ENCODE data around the gene SH3PXD2B.

DNA sequence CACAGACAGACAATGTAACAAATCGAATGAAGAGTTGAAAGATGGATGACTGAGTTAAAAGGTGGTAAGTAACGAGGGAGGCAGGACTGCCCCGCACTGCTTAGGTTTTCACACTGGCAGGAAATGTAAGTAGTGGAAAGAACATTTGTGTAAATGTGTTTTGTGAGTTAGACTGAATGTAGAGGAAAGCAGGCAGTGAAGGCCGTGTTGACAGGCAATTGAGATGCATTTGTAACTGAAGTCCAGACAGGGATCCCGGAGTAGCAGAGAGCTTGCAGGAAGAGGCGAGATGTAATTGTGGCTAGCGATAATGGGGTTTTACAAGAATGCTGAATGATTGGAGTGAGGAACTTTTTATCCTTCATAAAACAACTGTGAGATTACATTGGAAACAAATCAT, 20.0 kb upstream of the SH3PXD2B start:
- TF ChIP-seq, protein P1, sequence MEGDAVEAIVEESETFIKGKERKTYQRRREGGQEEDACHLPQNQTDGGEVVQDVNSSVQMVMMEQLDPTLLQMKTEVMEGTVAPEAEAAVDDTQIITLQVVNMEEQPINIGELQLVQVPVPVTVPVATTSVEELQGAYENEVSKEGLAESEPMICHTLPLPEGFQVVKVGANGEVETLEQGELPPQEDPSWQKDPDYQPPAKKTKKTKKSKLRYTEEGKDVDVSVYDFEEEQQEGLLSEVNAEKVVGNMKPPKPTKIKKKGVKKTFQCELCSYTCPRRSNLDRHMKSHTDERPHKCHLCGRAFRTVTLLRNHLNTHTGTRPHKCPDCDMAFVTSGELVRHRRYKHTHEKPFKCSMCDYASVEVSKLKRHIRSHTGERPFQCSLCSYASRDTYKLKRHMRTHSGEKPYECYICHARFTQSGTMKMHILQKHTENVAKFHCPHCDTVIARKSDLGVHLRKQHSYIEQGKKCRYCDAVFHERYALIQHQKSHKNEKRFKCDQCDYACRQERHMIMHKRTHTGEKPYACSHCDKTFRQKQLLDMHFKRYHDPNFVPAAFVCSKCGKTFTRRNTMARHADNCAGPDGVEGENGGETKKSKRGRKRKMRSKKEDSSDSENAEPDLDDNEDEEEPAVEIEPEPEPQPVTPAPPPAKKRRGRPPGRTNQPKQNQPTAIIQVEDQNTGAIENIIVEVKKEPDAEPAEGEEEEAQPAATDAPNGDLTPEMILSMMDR (IDR thresholded peaks at IDR 0.05) = no peak
- TF ChIP-seq EZH2 (IDR thresholded peaks at IDR 0.05; ENCODE audit: borderline replicate concordance, insufficient read depth, low read depth, low read length, poor library complexity, severe bottlenecking) = no peak

Data from B cell (primary cell).